Measurements from ENCODE around the gene LIN9. TPM values are rescaled to one million over a fixed set of nuclear protein-coding genes. Genes with fewer than 3 reads are reported as not detected.

The LIN9 gene
- total and polyA plus RNA-seq, 2 donors (not counting 1 experiment from before 2014, with no cell fraction given), result 2.3 to 2.8 TPM

DNA sequence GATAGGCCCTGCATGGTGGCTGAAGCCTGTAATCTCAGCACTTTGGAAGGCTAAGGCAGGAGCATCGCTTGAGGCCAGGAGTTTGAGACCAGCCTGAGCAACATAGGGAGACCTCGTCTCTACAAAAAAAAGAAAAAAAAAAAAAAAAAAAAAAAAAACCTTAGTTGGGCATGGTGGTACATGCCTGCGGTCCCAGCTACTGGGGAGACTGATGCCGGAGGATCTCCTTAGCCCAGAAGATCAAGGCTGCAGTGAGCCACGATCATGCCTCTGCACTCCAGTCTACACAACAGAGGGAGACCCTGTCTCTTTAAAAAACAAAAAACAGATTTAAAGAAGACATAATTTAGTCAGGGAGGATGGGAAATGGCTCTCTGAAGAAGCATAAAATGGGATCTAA, 3.8 kb downstream of the LIN9 start:
- no peak for DNase-seq (ENCODE audit: low read depth in 2 of 2)
- H3K4me3 ChIP-seq (replicated peaks in 1 of 4; ENCODE audit: control extremely low read depth in 1 of 4, insufficient read depth in 1 of 4, low read depth in 3 of 4, low read length in 4 of 4), result no peak overlapping the region
- no peaks in the 10 kb centered on the region for H3K36me3 ChIP-seq (ENCODE audit: control insufficient read depth, insufficient read depth, low read length)
- no peak overlapping the region for H2AFZ ChIP-seq (ENCODE audit: low read length)
- H3K9me3 ChIP-seq (ENCODE audit: control insufficient read depth, insufficient read depth, low read depth, low read length), result no peaks in the 10 kb centered on the region
- H3K27ac ChIP-seq (ENCODE audit: insufficient read depth, low read length), result no peak overlapping the region
- peaks cover 39% of the 10 kb centered on the region for H3K79me2 ChIP-seq (ENCODE audit: control insufficient read depth, insufficient read depth, low read length)
- H3K4me1 ChIP-seq (ENCODE audit: control insufficient read depth, extremely low read depth, insufficient read depth, low read length), result no peaks in the 10 kb centered on the region
- H3K4me2 ChIP-seq (ENCODE audit: extremely low read depth, insufficient read depth, low read length), result no peak overlapping the region
- no peaks in the 10 kb centered on the region for H3K27me3 ChIP-seq (ENCODE audit: control insufficient read depth, insufficient read depth, low read length)
- no peak overlapping the region for H3K9ac ChIP-seq (ENCODE audit: insufficient read depth, low read length)
- H4K20me1 ChIP-seq (ENCODE audit: control insufficient read depth, extremely low read depth, insufficient read depth, low read length), result no peaks in the 10 kb centered on the region
- no peak for TF ChIP-seq EZH2 (IDR thresholded peaks at IDR 0.05; ENCODE audit: low read length, missing control alignments)
- TF ChIP-seq, protein P1, sequence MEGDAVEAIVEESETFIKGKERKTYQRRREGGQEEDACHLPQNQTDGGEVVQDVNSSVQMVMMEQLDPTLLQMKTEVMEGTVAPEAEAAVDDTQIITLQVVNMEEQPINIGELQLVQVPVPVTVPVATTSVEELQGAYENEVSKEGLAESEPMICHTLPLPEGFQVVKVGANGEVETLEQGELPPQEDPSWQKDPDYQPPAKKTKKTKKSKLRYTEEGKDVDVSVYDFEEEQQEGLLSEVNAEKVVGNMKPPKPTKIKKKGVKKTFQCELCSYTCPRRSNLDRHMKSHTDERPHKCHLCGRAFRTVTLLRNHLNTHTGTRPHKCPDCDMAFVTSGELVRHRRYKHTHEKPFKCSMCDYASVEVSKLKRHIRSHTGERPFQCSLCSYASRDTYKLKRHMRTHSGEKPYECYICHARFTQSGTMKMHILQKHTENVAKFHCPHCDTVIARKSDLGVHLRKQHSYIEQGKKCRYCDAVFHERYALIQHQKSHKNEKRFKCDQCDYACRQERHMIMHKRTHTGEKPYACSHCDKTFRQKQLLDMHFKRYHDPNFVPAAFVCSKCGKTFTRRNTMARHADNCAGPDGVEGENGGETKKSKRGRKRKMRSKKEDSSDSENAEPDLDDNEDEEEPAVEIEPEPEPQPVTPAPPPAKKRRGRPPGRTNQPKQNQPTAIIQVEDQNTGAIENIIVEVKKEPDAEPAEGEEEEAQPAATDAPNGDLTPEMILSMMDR (conservative IDR thresholded peaks at IDR 0.05 in 1 of 2, IDR thresholded peaks at IDR 0.05 in 1 of 2; ENCODE audit: low read depth in 1 of 2, low read length in 2 of 2), result no peak

DNA sequence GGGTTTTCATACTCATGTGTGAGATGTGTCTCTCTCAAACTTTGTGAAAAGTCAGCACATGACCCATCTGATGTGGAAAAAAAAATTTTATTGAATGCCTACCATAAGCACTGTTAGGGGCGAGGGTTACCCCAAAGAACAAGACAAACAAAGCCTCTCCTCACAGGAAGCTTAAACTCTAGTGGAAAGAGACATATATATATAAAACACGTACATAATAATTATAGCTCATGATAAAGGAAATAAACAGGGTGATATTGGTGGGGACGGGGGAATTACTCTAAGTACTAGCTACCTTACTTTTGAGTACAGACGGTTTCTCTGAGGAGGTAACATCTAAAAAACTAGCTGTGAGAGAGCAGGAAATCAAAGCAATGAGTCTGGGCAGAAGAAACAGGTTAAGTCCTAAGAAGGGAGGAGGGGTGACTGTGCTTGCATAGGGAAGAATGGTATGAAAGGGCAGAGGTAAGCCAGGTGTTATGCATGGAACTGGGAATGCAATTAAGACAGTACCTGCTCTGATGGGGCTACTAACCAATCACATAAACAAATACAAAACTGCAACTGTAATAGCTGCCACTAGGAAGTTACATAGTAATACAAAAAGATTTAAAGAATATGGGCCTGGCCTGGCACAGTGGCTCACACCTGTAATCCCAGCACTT, 4.5 kb downstream of the LIN9 start:
- Histone ChIP-seq H3K9me3 (ENCODE audit: control insufficient read depth, insufficient read depth, low read depth, low read length) (no peaks in the 10 kb centered on the region), H3K27ac (ENCODE audit: insufficient read depth, low read length) (no peak overlapping the region), H4K20me1 (ENCODE audit: control insufficient read depth, extremely low read depth, insufficient read depth, low read length) (no peaks in the 10 kb centered on the region), H3K79me2 (ENCODE audit: control insufficient read depth, insufficient read depth, low read length) (peaks cover 39% of the 10 kb centered on the region), H3K36me3 (ENCODE audit: control insufficient read depth, insufficient read depth, low read length) (no peaks in the 10 kb centered on the region), H3K9ac (ENCODE audit: insufficient read depth, low read length) (no peak overlapping the region), H3K4me1 (ENCODE audit: control insufficient read depth, extremely low read depth, insufficient read depth, low read length) (no peaks in the 10 kb centered on the region), H3K4me3 (replicated peaks in 1 of 4; ENCODE audit: control extremely low read depth in 1 of 4, insufficient read depth in 1 of 4, low read depth in 3 of 4, low read length in 4 of 4) (no peak overlapping the region), H2AFZ (ENCODE audit: low read length) (no peak overlapping the region), H3K4me2 (ENCODE audit: extremely low read depth, insufficient read depth, low read length) (no peak overlapping the region), H3K27me3 (ENCODE audit: control insufficient read depth, insufficient read depth, low read length) (no peaks in the 10 kb centered on the region)
- TF ChIP-seq, protein P1 (conservative IDR thresholded peaks at IDR 0.05 in 1 of 2, IDR thresholded peaks at IDR 0.05 in 1 of 2; ENCODE audit: low read depth in 1 of 2, low read length in 2 of 2), result no peak
- TF ChIP-seq EZH2 (IDR thresholded peaks at IDR 0.05; ENCODE audit: low read length, missing control alignments), result no peak
- no peak for DNase-seq (ENCODE audit: low read depth in 2 of 2)

DNA sequence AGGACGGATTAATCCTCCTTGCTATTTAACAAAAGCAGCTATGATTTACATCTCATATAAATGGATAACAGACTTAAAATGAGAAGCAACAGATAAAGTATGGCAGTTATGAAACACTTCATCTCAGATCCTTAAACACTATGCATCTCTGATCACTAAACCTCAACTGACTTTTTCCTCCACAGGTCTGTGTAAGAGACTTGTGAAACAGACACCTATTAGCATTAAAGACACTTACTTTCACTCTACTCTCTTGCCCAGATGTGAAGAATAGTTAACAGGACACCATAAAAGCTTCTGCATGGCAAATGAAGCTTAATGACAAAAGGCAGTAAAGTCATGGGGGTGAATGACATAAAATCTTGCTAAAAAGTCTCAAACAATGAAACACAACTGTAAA, 6.2 kb downstream of the LIN9 start:
- H2AFZ ChIP-seq (ENCODE audit: low read length), result no peak overlapping the region
- H3K27ac ChIP-seq (ENCODE audit: insufficient read depth, low read length), result no peak overlapping the region
- TF ChIP-seq EZH2 (IDR thresholded peaks at IDR 0.05; ENCODE audit: low read length, missing control alignments), result no peak
- TF ChIP-seq, protein P1 (conservative IDR thresholded peaks at IDR 0.05 in 1 of 2, IDR thresholded peaks at IDR 0.05 in 1 of 2; ENCODE audit: low read depth in 1 of 2, low read length in 2 of 2), result no peak
- DNase-seq (ENCODE audit: low read depth in 2 of 2), result no peak
- H3K79me2 ChIP-seq (ENCODE audit: control insufficient read depth, insufficient read depth, low read length), result peaks cover 28% of the 10 kb centered on the region
- H3K9me3 ChIP-seq (ENCODE audit: control insufficient read depth, insufficient read depth, low read depth, low read length), result no peaks in the 10 kb centered on the region
- H3K4me2 ChIP-seq (ENCODE audit: extremely low read depth, insufficient read depth, low read length), result no peak overlapping the region
- no peaks in the 10 kb centered on the region for H3K27me3 ChIP-seq (ENCODE audit: control insufficient read depth, insufficient read depth, low read length)
- H3K9ac ChIP-seq (ENCODE audit: insufficient read depth, low read length), result no peak overlapping the region
- no peaks in the 10 kb centered on the region for H3K36me3 ChIP-seq (ENCODE audit: control insufficient read depth, insufficient read depth, low read length)
- H3K4me1 ChIP-seq (ENCODE audit: control insufficient read depth, extremely low read depth, insufficient read depth, low read length), result no peaks in the 10 kb centered on the region
- H3K4me3 ChIP-seq (replicated peaks in 1 of 4; ENCODE audit: control extremely low read depth in 1 of 4, insufficient read depth in 1 of 4, low read depth in 3 of 4, low read length in 4 of 4), result no peak overlapping the region
- H4K20me1 ChIP-seq (ENCODE audit: control insufficient read depth, extremely low read depth, insufficient read depth, low read length), result no peaks in the 10 kb centered on the region
